Testis (tissue), 2 donors: ENCODE results near the gene ZNF268.

Experiments used
- CTCF ChIP-seq, 3 experiments: fragments of 450-650 bp in 2 of 3; fragments of 200-600 bp in 1 of 3; sonication (generic) in 1 of 3; IDR thresholded peaks; one replicate each; pipeline ENCODE4 v1.5.1; 2016 to 2019; ENCODE audit warnings: antibody characterized with exemption in 3 of 3, mild to moderate bottlenecking in 2 of 3, moderate library complexity in 1 of 3
- POLR2A ChIP-seq: fragments of 450-650 bp; IDR thresholded peaks from one replicate; pipeline ENCODE4 v1.6.1; 2017; ENCODE audit warnings: antibody characterized with exemption, mild to moderate bottlenecking, moderate library complexity

GRCh38 chr12:133180669-133181068 is 626 bp upstream of the ZNF268 start:
- TF ChIP-seq CTCF (IDR thresholded peaks at IDR 0.05) (no peak), POLR2A (no peak)
